Hepatocyte (in vitro differentiated cells): ENCODE measurements around the gene HOXD13. TPM values are rescaled to one million over a fixed set of nuclear protein-coding genes. Genes with fewer than 3 reads are reported as not detected.

Experiments
- DNase-seq: peaks from one replicate; pipeline ENCODE4 v3.0.0-alpha.2; 2016; ENCODE audit warnings: low spot score
- H2AFZ ChIP-seq: fragments of 200-600 bp; sonication (generic); 2 replicates; pipeline ENCODE4 v1.6.0; 2016; ENCODE audit warnings: antibody characterized with exemption, mild to moderate bottlenecking
- H3K27ac ChIP-seq: fragments of 200-600 bp; sonication (generic); 2 replicates; pipeline ENCODE4 v1.5.1; 2016; ENCODE audit warnings: mild to moderate bottlenecking
- H3K27me3 ChIP-seq: fragments of 200-600 bp; sonication (generic); 2 replicates; pipeline ENCODE4 v1.6.1; 2016
- H3K36me3 ChIP-seq: fragments of 200-600 bp; sonication (generic); replicated peaks from 2 replicates; pipeline ENCODE4 v1.5.1; 2016; ENCODE audit warnings: low read depth; ENCODE audit not compliant: insufficient read depth
- H3K4me1 ChIP-seq: fragments of 200-600 bp; sonication (generic); 2 replicates; pipeline ENCODE4 v1.5.1; 2016; ENCODE audit warnings: mild to moderate bottlenecking, moderate library complexity; ENCODE audit not compliant: insufficient read depth
- H3K4me2 ChIP-seq: fragments of 200-600 bp; sonication (generic); 2 replicates; pipeline ENCODE4 v1.6.0; 2016
- H3K4me3 ChIP-seq: fragments of 200-600 bp; sonication (generic); 2 replicates; pipeline ENCODE4 v1.5.1; 2016; ENCODE audit warnings: mild to moderate bottlenecking
- H3K79me2 ChIP-seq: fragments of 200-600 bp; sonication (generic); 2 replicates; pipeline ENCODE4 v1.6.0; 2017; ENCODE audit warnings: mild to moderate bottlenecking
- H3K9me2 ChIP-seq: fragments of 200-600 bp; sonication (generic); replicated peaks from 2 replicates; pipeline ENCODE4 v1.6.0; 2017; ENCODE audit warnings: mild to moderate bottlenecking; ENCODE audit not compliant: insufficient read depth
- H3K9me3 ChIP-seq: fragments of 200-600 bp; sonication (generic); 2 replicates; pipeline ENCODE4 v1.5.1; 2016; ENCODE audit warnings: low read depth, mild to moderate bottlenecking
- H4K20me1 ChIP-seq: fragments of 200-600 bp; sonication (generic); 2 replicates; pipeline ENCODE4 v1.6.0; 2016; ENCODE audit warnings: mild to moderate bottlenecking; ENCODE audit not compliant: insufficient read depth, poor library complexity, severe bottlenecking
- CTCF ChIP-seq: fragments of 200-600 bp; sonication (generic); IDR thresholded peaks from 2 replicates; pipeline ENCODE4 v1.5.1; 2016; ENCODE audit warnings: antibody characterized with exemption, mild to moderate bottlenecking; ENCODE audit not compliant: poor library complexity
- EZH2 ChIP-seq: fragments of 200-600 bp; sonication (generic); IDR thresholded peaks from 2 replicates; pipeline ENCODE4 v1.6.1; 2016; ENCODE audit warnings: antibody characterized with exemption, mild to moderate bottlenecking, borderline replicate concordance
- EZH2phosphoT487 ChIP-seq: fragments of 200-600 bp; sonication (generic); IDR thresholded peaks from one replicate; pipeline ENCODE4 v1.6.1; 2018; ENCODE audit warnings: antibody characterized with exemption, mild to moderate bottlenecking, low read depth, moderate library complexity; ENCODE audit not compliant: unreplicated experiment, severe bottlenecking
- WGBS: methylation state at CpG from one replicate; pipeline ENCODE4 v1.1.6; 2016; ENCODE audit warnings: low lambda C conversion rate; ENCODE audit errors: missing lambda C conversion rate; 5-methylcytosine and 5-hydroxymethylcytosine counted together
- polyA plus RNA-seq: library from polyadenylated mRNA; unstranded; fragments of >200 nt; fragmentation: Nextera tagmentation; extraction: Ambion mirVana; gene quantifications from 2 replicates; pipeline ENCODE4 v1.2.1, GENCODE V29; 2016
- total RNA-seq: library from RNA; depleted of rRNA; stranded (reverse); fragments of >200 nt; gene quantifications from 2 replicates; pipeline ENCODE4 v1.2.3, GENCODE V29; 2014

HOXD13 gene
- total and polyA plus RNA-seq, 2 experiments from 2014 or later, result 24.7 to 37.2 TPM

DNA sequence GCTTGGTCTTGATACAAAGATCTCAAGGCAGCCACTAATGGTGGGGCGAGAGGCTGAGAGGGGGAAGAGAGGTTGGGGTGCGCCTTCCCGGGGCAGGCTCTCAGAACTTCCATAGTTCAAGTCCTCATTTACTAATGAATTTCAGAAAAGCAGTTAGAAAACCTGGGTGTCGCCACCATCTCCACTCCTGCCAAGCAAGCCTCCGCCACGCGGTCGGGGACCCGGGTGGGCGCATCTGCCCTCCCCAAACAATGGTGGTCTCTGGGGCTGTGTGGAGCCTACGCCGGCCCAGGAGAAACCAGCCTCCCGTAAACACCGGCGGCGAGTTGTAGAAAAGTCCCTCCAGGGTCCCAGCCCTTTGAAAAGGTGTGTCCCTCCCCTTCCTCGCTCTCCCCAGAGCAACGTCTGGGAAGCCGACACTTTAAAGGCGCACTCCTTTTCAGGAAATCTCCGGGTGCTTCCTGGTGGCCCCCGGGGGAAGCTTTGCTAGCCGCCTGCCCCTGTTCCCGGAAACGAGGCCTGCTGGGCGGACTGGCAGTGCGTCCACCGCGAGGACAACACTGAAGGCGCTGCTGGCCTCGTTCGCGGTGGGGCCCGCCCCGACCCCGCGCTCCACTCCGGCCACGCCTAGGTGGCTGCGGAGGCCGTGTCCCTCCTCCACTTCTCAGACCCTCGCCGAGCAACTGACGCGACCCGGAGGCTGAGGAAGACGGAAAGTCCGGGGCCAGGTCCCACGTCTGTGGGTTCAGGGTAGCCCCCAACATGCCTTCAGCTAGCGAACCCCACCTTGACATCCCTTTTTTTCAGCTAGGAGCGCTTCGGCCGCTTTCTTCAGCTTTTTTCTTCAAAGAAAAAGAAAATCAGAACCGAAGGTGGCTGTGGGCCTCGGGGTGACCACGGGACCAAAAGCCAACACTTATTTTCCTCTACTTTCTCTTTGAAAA, 25.6 kb upstream of the HOXD13 start:
- Histone ChIP-seq H3K4me1 (no peaks in the 10 kb centered on the region), H3K27ac (no peak overlapping the region), H3K36me3 (no peaks in the 10 kb centered on the region), H3K27me3 (peaks cover 90% of the 10 kb centered on the region), H3K9me2 (no peaks in the 10 kb centered on the region), H4K20me1 (no peaks in the 10 kb centered on the region), H2AFZ (peak overlapping the region; percentile 49), H3K4me2 (peak overlapping the region; percentile 76), H3K79me2 (no peaks in the 10 kb centered on the region), H3K4me3 (no peak overlapping the region), H3K9me3 (no peaks in the 10 kb centered on the region)
- DNase-seq, result no peak
- TF ChIP-seq EZH2, result no peak
- TF ChIP-seq CTCF, result no peak
- no peak for TF ChIP-seq EZH2phosphoT487
- 43% methylated on average over 56 of the region's 56 CpGs for WGBS

DNA sequence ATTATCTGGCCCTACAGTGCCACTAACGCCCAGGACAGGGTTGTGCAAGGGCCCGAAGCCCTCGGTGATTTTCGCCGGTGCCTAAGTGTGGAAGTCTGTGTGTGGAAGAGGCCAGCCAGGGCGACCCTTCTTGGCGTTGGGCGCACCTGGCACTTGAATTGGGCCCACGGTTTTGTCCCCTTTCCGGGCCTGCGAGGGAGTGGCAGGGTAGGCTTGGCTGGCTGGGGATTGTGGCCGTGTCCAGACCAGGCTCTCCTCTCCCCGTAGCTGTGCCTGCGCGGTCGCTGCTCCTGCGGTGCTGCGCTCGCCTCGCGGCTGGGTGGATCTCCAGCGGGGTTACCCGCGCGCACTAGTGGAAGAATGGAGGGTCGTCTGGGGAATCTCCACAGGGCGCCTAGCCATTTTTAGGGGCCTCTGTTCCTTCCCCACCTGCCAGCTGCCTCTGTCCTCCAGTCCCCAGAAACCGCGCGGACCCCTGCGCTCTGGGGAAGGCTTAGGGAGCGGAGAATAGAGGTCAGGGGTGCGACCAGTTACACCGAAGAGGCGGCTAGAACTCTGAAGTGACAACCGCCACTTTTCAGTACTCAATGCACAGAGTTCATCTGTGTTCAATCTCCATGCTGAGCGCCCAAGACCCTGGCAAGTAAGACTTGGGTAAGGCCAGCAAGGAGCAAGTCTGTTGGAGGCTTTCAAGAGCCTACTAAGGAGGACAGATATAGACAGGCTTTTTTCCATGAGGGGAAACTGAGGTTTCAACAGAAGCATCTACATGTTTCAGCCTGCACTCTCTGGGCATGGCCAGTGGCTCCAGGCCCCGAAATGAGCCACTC, 24.7 kb upstream of the HOXD13 start:
- H2AFZ ChIP-seq, result peak overlapping the region; percentile 49
- no peak overlapping the region for H3K27ac ChIP-seq
- H3K9me3 ChIP-seq, result no peaks in the 10 kb centered on the region
- 35% methylated on average over 38 of the region's 38 CpGs for WGBS
- H3K4me3 ChIP-seq, result no peak overlapping the region
- no peaks in the 10 kb centered on the region for H3K4me1 ChIP-seq
- no peaks in the 10 kb centered on the region for H4K20me1 ChIP-seq
- peaks cover 95% of the 10 kb centered on the region for H3K27me3 ChIP-seq
- H3K4me2 ChIP-seq, result peak overlapping the region; percentile 76
- H3K79me2 ChIP-seq, result no peaks in the 10 kb centered on the region
- TF ChIP-seq EZH2phosphoT487 (no peak), CTCF (no peak), EZH2 (no peak)
- no peaks in the 10 kb centered on the region for H3K9me2 ChIP-seq
- H3K36me3 ChIP-seq, result no peaks in the 10 kb centered on the region
- DNase-seq, result no peak

GRCh38 chr2:176068419-176068832, 24.1 kb upstream of the HOXD13 start:
- no peak for DNase-seq
- Histone ChIP-seq H2AFZ (no peak overlapping the region), H3K4me2 (no peak overlapping the region), H3K27ac (no peak overlapping the region), H4K20me1 (no peaks in the 10 kb centered on the region), H3K27me3 (peaks cover 98% of the 10 kb centered on the region), H3K4me3 (no peak overlapping the region), H3K79me2 (no peaks in the 10 kb centered on the region), H3K9me3 (no peaks in the 10 kb centered on the region), H3K36me3 (no peaks in the 10 kb centered on the region), H3K9me2 (no peaks in the 10 kb centered on the region), H3K4me1 (no peaks in the 10 kb centered on the region)
- 24% methylated on average over 29 of the region's 30 CpGs for WGBS
- TF ChIP-seq CTCF (no peak), EZH2phosphoT487 (no peak), EZH2 (peak; percentile 79)
